ENCODE results near the gene DLGAP1. TPM values are rescaled to one million over a fixed set of nuclear protein-coding genes. Genes with fewer than 3 reads are reported as not detected.
A peak's percentile ranks its signal among the peaks of the same experiment; 100 is the strongest.

The DLGAP1 gene
- total and polyA plus RNA-seq, 10 of the 15 experiments (the other 5 are each of a cell fraction or from before 2014, with no cell fraction given), result 0.23 to 27.6 (median 1.9) TPM

GRCh38 chr18:4252829-4253228 is 202.3 kb downstream of the DLGAP1 start:
- Histone ChIP-seq H3K36me3 (ENCODE audit: control insufficient read depth in 2 of 2, insufficient read depth in 2 of 2, low read length in 1 of 2) (no peaks in the 10 kb centered on the region), H2AFZ (ENCODE audit: control insufficient read depth, low read depth, low read length) (no peak overlapping the region), H3K79me2 (ENCODE audit: control insufficient read depth, insufficient read depth, low read length) (no peaks in the 10 kb centered on the region), H3K9me3 (replicated peaks; ENCODE audit: control insufficient read depth, insufficient read depth, low read length) (no peaks in the 10 kb centered on the region; the same call in 2 of the 3 replicates), H3K27ac (ENCODE audit: control insufficient read depth, insufficient read depth) (no peak overlapping the region), H3K9ac (ENCODE audit: control insufficient read depth, insufficient read depth, low read length) (no peak overlapping the region), H3K27me3 (replicated peaks in 1 of 2; ENCODE audit: control insufficient read depth in 2 of 2, insufficient read depth in 2 of 2, low read length in 1 of 2) (no peaks in the 10 kb centered on the region), H3K4me1 (ENCODE audit: control insufficient read depth, insufficient read depth, low read length) (no peaks in the 10 kb centered on the region; the same call in 1 of the 2 replicates), H3K4me3 (no peak overlapping the region), H3K4me2 (ENCODE audit: control insufficient read depth, insufficient read depth) (no peak overlapping the region), H4K20me1 (ENCODE audit: control insufficient read depth, insufficient read depth) (no peaks in the 10 kb centered on the region)
- ChIA-PET RAD21 (ENCODE audit: unreplicated experiment) (interaction anchor here (0.8 to 10.4 kb wide), 23 partner anchors 8 to 806 kb away, joined by 3 to 101 read pairs (median 5); no protein-coding TSS in a partner anchor), SMC1A (ENCODE audit: uncharacterized antibody, unreplicated experiment) (interaction anchor here (0.6 to 15.2 kb wide), 33 partner anchors 8 to 389 kb away, joined by 3 to 318 read pairs (median 4); no protein-coding TSS in a partner anchor), POLR2A (interaction anchor here (0.6 to 3.6 kb wide), 8 partner anchors 14 to 386 kb away, joined by 3 to 29 read pairs (median 4); no protein-coding TSS in a partner anchor), CTCF (interaction anchor here (0.7 to 3.2 kb wide), 15 partner anchors 9 to 805 kb away, joined by 3 to 10 read pairs (median 4); no protein-coding TSS in a partner anchor)
- no TSS peak for BruUV-seq (replicated peaks)
- intact Hi-C loops (cut with micrococcal nuclease; ENCODE audit: unreplicated experiment), result no loop called here
- WGBS (ENCODE audit: insufficient coverage, insufficient replicate concordance, low lambda C conversion rate, missing lambda C conversion rate), result 69% methylated on average over 4 of the region's 4 CpGs
- in situ Hi-C loops (cut with MboI), result loop anchor here (25.0 kb wide), 2 partner anchors 991 to 1291 kb away; partner anchors contain the start of gene MYL12B
- TF ChIP-seq POLR2AphosphoS2 (IDR thresholded peaks at IDR 0.05; ENCODE audit: low read depth, low read length), result no peak
- no peak for TF ChIP-seq CBX5 (IDR thresholded peaks at IDR 0.05; ENCODE audit: low read depth)
- TF ChIP-seq SPI1 (IDR thresholded peaks at IDR 0.05; ENCODE audit: borderline replicate concordance, insufficient read depth, low read depth, low read length), result no peak
- TF ChIP-seq MLLT1 (IDR thresholded peaks at IDR 0.05), result 0 out of 2 replicates have a peak, but pooled peaks have one; percentile 38
- no peak for DNase-seq (ENCODE audit: low read depth, low spot score)
- no peak for FAIRE-seq
- no peak for ATAC-seq
